ENCODE measurements around the gene SSTR4. TPM values are rescaled to one million over a fixed set of nuclear protein-coding genes. Genes with fewer than 3 reads are reported as not detected.
"Not testable (repeated sequence)": the region's sequence is repeated elsewhere in the genome, so short reads cannot be mapped to it uniquely, and the experiment has no call there.

Gene SSTR4
- total and polyA plus RNA-seq, 4 donors: 0.06 TPM; not detected in 3

GRCh38 chr20:23022849-23023248, 12.3 kb upstream of the SSTR4 start:
- H3K27me3 ChIP-seq (ENCODE audit: control insufficient read depth in 3 of 3, insufficient read depth in 3 of 3, low read length in 2 of 3): no peaks in the 10 kb centered on the region
- DNase-seq (no peak), ATAC-seq (ENCODE audit: insufficient read depth, low FRiP score) (no peak)
- H3K4me3 ChIP-seq: no peak overlapping the region
- H3K4me1 ChIP-seq (ENCODE audit: control insufficient read depth in 5 of 5, insufficient read depth in 5 of 5, low read length in 5 of 5): peaks cover 0 to 2% (median 0%) of the 10 kb centered on the region in 5 donors
- WGBS, 2 donors: 73 to 94% methylated on average over 4 of the region's 4 CpGs
- peaks cover 0 to 3% (median 0%) of the 10 kb centered on the region in 4 donors for H3K9me3 ChIP-seq (ENCODE audit: control insufficient read depth in 4 of 4, insufficient read depth in 3 of 4, low read length in 3 of 4)
- H3K9ac ChIP-seq (ENCODE audit: insufficient read depth in 1 of 2, low read length in 2 of 2): no peak overlapping the region
- no peak for TF ChIP-seq CTCF (IDR thresholded peaks at IDR 0.05; ENCODE audit: control extremely low read depth, extremely low read depth)
- no peak overlapping the region for H3K27ac ChIP-seq (ENCODE audit: low read depth in 1 of 2, low read length in 1 of 2)
- H3K36me3 ChIP-seq (ENCODE audit: control insufficient read depth in 4 of 4, insufficient read depth in 4 of 4, low read length in 4 of 4): no peaks in the 10 kb centered on the region

- no peak for ATAC-seq (ENCODE audit: insufficient read depth, low FRiP score)
- H3K4me1 ChIP-seq (ENCODE audit: control insufficient read depth in 5 of 5, insufficient read depth in 5 of 5, low read length in 5 of 5): peaks cover 0 to 3% (median 0%) of the 10 kb centered on the region in 5 donors
- no peak overlapping the region for H3K27ac ChIP-seq (ENCODE audit: low read depth in 1 of 2, low read length in 1 of 2)
- no peaks in the 10 kb centered on the region for H3K36me3 ChIP-seq (ENCODE audit: control insufficient read depth in 4 of 4, insufficient read depth in 4 of 4, low read length in 4 of 4)
- DNase-seq: no peak
- H3K4me3 ChIP-seq: no peak overlapping the region
- WGBS, 2 donors: 72 to 84% methylated on average over 10 of the region's 10 CpGs
- H3K9me3 ChIP-seq (ENCODE audit: control insufficient read depth in 4 of 4, insufficient read depth in 3 of 4, low read length in 3 of 4): peaks cover 0 to 3% (median 0%) of the 10 kb centered on the region in 4 donors
- no peak for TF ChIP-seq CTCF (IDR thresholded peaks at IDR 0.05; ENCODE audit: control extremely low read depth, extremely low read depth)
- H3K9ac ChIP-seq (ENCODE audit: insufficient read depth in 1 of 2, low read length in 2 of 2): no peak overlapping the region
- no peaks in the 10 kb centered on the region for H3K27me3 ChIP-seq (ENCODE audit: control insufficient read depth in 3 of 3, insufficient read depth in 3 of 3, low read length in 2 of 3)
Measured at GRCh38 chr20:23023621-23024177, 11.4 kb upstream of the SSTR4 start.

GRCh38 chr20:23024701-23025100, 10.4 kb upstream of the SSTR4 start:
- DNase-seq: no peak
- no peaks in the 10 kb centered on the region for H3K36me3 ChIP-seq (ENCODE audit: control insufficient read depth in 4 of 4, insufficient read depth in 4 of 4, low read length in 4 of 4)
- peaks cover 0 to 3% (median 0%) of the 10 kb centered on the region in 5 donors for H3K4me1 ChIP-seq (ENCODE audit: control insufficient read depth in 5 of 5, insufficient read depth in 5 of 5, low read length in 5 of 5)
- peaks cover 0 to 3% (median 0%) of the 10 kb centered on the region in 4 donors for H3K9me3 ChIP-seq (ENCODE audit: control insufficient read depth in 4 of 4, insufficient read depth in 3 of 4, low read length in 3 of 4)
- H3K27ac ChIP-seq (ENCODE audit: low read depth in 1 of 2, low read length in 1 of 2): no peak overlapping the region
- no peak for TF ChIP-seq CTCF (IDR thresholded peaks at IDR 0.05; ENCODE audit: control extremely low read depth, extremely low read depth)
- no peak for ATAC-seq (ENCODE audit: insufficient read depth, low FRiP score)
- no peak overlapping the region for H3K9ac ChIP-seq (ENCODE audit: insufficient read depth in 1 of 2, low read length in 2 of 2)
- no peak overlapping the region for H3K4me3 ChIP-seq
- peaks cover 0 to 5% (median 0%) of the 10 kb centered on the region in 3 donors for H3K27me3 ChIP-seq (ENCODE audit: control insufficient read depth in 3 of 3, insufficient read depth in 3 of 3, low read length in 2 of 3)
- WGBS, 2 donors: 77 to 81% methylated on average over 3 of the region's 3 CpGs

- not testable (repeated sequence) for H3K36me3 ChIP-seq (ENCODE audit: control insufficient read depth in 4 of 4, insufficient read depth in 4 of 4, low read length in 4 of 4); H3K27me3 ChIP-seq (ENCODE audit: control insufficient read depth in 3 of 3, insufficient read depth in 3 of 3, low read length in 2 of 3); H3K9me3 ChIP-seq (ENCODE audit: control insufficient read depth in 4 of 4, insufficient read depth in 3 of 4, low read length in 3 of 4); H3K27ac ChIP-seq (ENCODE audit: low read depth in 1 of 2, low read length in 1 of 2); H3K4me1 ChIP-seq (ENCODE audit: control insufficient read depth in 5 of 5, insufficient read depth in 5 of 5, low read length in 5 of 5); H3K9ac ChIP-seq (ENCODE audit: insufficient read depth in 1 of 2, low read length in 2 of 2); ATAC-seq (ENCODE audit: insufficient read depth, low FRiP score); H3K4me3 ChIP-seq
- peak in 2 of 3 donors; percentile 33 to 58 for DNase-seq
- 60 to 72% methylated on average over 14 of the region's 14 CpGs for whole genome bisulfite sequencing, 2 donors
Measured at GRCh38 chr20:23025503-23025902, 9.6 kb upstream of the SSTR4 start.

Data from lung (tissue), 12 donors.